OCI-LY7 (cell line): ENCODE measurements around the gene COG4.

Experiments
- CTCF ChIP-seq: fragments of 200-600 bp; sonication (generic); conservative IDR thresholded peaks from 2 replicates; pipeline ENCODE4 v1.5.1; 2014; ENCODE audit warnings: mild to moderate bottlenecking, antibody characterized with exemption, low read length, moderate library complexity, mixed read lengths
- EZH2phosphoT487 ChIP-seq: fragments of 200-600 bp; sonication (generic); IDR thresholded peaks from 2 replicates; pipeline ENCODE4 v1.6.1; 2018; ENCODE audit warnings: low read depth, borderline replicate concordance, mild to moderate bottlenecking, mixed run types, antibody characterized with exemption, low read length, moderate library complexity, mixed read lengths

- TF ChIP-seq EZH2phosphoT487 (no peak), CTCF (no peak)
Measured at GRCh38 chr16:70480127-70481105, 42.9 kb downstream of the COG4 start.
